ENCODE results near the gene UNC80.

UNC80 gene

DNA sequence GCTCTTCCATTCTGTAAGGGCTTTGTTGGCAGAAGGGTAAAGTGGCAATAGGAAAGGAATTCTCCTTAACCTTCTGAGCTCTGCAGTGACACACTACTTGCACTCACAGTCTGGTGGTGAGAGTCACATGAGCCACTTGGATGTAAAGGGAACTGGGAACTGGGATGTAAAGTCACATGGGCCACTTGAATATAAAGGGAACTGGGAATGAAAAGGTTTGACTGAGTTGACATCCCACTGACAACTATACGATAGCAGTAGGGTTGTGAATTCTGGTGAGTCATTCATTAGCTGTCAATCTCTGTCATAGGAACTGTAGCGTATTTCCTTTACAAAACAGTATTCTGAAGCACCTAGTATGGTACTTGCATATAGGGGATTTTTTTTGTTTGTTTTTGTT is 236.3 kb downstream of the UNC80 start:
- Histone ChIP-seq H3K4me3 (IDR thresholded peaks at IDR 0.05; ENCODE audit: insufficient read depth, low read depth, low read length) (no peak overlapping the region), H3K4me1 (ENCODE audit: low read depth, poor library complexity, severe bottlenecking) (peaks cover 32% of the 10 kb centered on the region), H3K36me3 (ENCODE audit: insufficient read depth) (peaks cover 3% of the 10 kb centered on the region; the same call in 1 of the 2 replicates), H3K27ac (no peak overlapping the region), H3K79me2 (ENCODE audit: insufficient read depth, low read depth) (peaks cover 99% of the 10 kb centered on the region), H2AFZ (ENCODE audit: low read depth) (no peak overlapping the region), H4K20me1 (ENCODE audit: insufficient read depth) (peaks cover 17% of the 10 kb centered on the region), H3K9ac (no peak overlapping the region), H3K4me2 (no peak overlapping the region), H3K27me3 (ENCODE audit: insufficient read depth, low read depth) (no peaks in the 10 kb centered on the region)
- TF ChIP-seq CTCF (conservative IDR thresholded peaks at IDR 0.05; ENCODE audit: low read depth, low read length) = no peak

DNA sequence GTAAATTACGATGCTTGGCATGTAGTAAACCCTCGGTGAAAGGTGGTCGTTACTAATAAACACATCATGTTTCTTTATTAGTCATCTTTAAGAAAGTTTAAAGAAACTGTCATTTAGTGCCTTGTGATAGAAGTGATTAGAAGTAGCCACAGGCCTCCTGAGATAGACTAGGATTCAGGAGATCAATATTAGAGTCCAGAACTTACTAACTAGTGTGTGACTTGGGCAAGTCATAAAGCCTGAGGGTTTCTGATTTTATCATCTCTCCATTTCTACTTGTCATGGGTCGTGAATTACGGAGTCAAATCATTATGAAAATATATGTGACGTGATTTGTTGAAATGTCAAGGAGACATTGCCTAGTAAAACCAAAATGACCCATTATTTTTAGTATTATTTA is 237.5 kb downstream of the UNC80 start:
- H2AFZ ChIP-seq (ENCODE audit: low read depth) = no peak overlapping the region
- peaks cover 22% of the 10 kb centered on the region for H3K4me1 ChIP-seq (ENCODE audit: low read depth, poor library complexity, severe bottlenecking)
- peaks cover 3% of the 10 kb centered on the region; the same call in 1 of the 2 replicates for H3K36me3 ChIP-seq (ENCODE audit: insufficient read depth)
- TF ChIP-seq CTCF (conservative IDR thresholded peaks at IDR 0.05; ENCODE audit: low read depth, low read length) = no peak
- peaks cover 17% of the 10 kb centered on the region for H4K20me1 ChIP-seq (ENCODE audit: insufficient read depth)
- no peak overlapping the region for H3K4me3 ChIP-seq (IDR thresholded peaks at IDR 0.05; ENCODE audit: insufficient read depth, low read depth, low read length)
- H3K27me3 ChIP-seq (ENCODE audit: insufficient read depth, low read depth) = no peaks in the 10 kb centered on the region
- no peak overlapping the region for H3K4me2 ChIP-seq
- no peak overlapping the region for H3K9ac ChIP-seq
- H3K27ac ChIP-seq = no peak overlapping the region
- H3K79me2 ChIP-seq (ENCODE audit: insufficient read depth, low read depth) = peaks cover 97% of the 10 kb centered on the region

GRCh38 chr2:210009896-210010295 is 238.3 kb downstream of the UNC80 start:
- peaks cover 89% of the 10 kb centered on the region for H3K79me2 ChIP-seq (ENCODE audit: insufficient read depth, low read depth)
- H3K27ac ChIP-seq = no peak overlapping the region
- H4K20me1 ChIP-seq (ENCODE audit: insufficient read depth) = peaks cover 10% of the 10 kb centered on the region
- H2AFZ ChIP-seq (ENCODE audit: low read depth) = no peak overlapping the region
- H3K36me3 ChIP-seq (ENCODE audit: insufficient read depth) = peaks cover 3% of the 10 kb centered on the region; the same call in 1 of the 2 replicates
- TF ChIP-seq CTCF (conservative IDR thresholded peaks at IDR 0.05; ENCODE audit: low read depth, low read length) = no peak
- no peak overlapping the region for H3K4me2 ChIP-seq
- no peak overlapping the region for H3K4me3 ChIP-seq (IDR thresholded peaks at IDR 0.05; ENCODE audit: insufficient read depth, low read depth, low read length)
- H3K27me3 ChIP-seq (ENCODE audit: insufficient read depth, low read depth) = no peaks in the 10 kb centered on the region
- H3K4me1 ChIP-seq (ENCODE audit: low read depth, poor library complexity, severe bottlenecking) = peaks cover 15% of the 10 kb centered on the region
- H3K9ac ChIP-seq = no peak overlapping the region

GRCh38 chr2:210020138-210020537 is 248.5 kb downstream of the UNC80 start:
- no peak for TF ChIP-seq CTCF (conservative IDR thresholded peaks at IDR 0.05; ENCODE audit: low read depth, low read length)
- no peak overlapping the region for H3K4me2 ChIP-seq
- no peak overlapping the region for H3K9ac ChIP-seq
- H3K36me3 ChIP-seq (ENCODE audit: insufficient read depth) = peaks cover 5% of the 10 kb centered on the region; the same call in 1 of the 2 replicates
- H3K4me1 ChIP-seq (ENCODE audit: low read depth, poor library complexity, severe bottlenecking) = no peaks in the 10 kb centered on the region
- peaks cover 8% of the 10 kb centered on the region; the same call in 1 of the 2 replicates for H3K79me2 ChIP-seq (ENCODE audit: insufficient read depth, low read depth)
- H3K4me3 ChIP-seq (IDR thresholded peaks at IDR 0.05; ENCODE audit: insufficient read depth, low read depth, low read length) = no peak overlapping the region
- no peak overlapping the region for H3K27ac ChIP-seq
- H2AFZ ChIP-seq (ENCODE audit: low read depth) = no peak overlapping the region
- no peaks in the 10 kb centered on the region; the same call in 1 of the 2 replicates for H4K20me1 ChIP-seq (ENCODE audit: insufficient read depth)
- no peaks in the 10 kb centered on the region for H3K27me3 ChIP-seq (ENCODE audit: insufficient read depth, low read depth)
